Measurements from ENCODE around the gene FAM184B.

The FAM184B gene

GRCh38 chr4:17623451-17624001, 157.9 kb downstream of the FAM184B start:
- no peak for TF ChIP-seq CTCF (IDR thresholded peaks at IDR 0.05; ENCODE audit: borderline replicate concordance, insufficient read depth, low read depth, low read length)
- H3K4me3 ChIP-seq (ENCODE audit: low read depth, low read length), result no peak overlapping the region

GRCh38 chr4:17619416-17620105, 161.9 kb downstream of the FAM184B start:
- H3K4me3 ChIP-seq (ENCODE audit: low read depth, low read length), result no peak overlapping the region
- TF ChIP-seq CTCF (IDR thresholded peaks at IDR 0.05; ENCODE audit: borderline replicate concordance, insufficient read depth, low read depth, low read length), result no peak

- no peak for TF ChIP-seq CTCF (IDR thresholded peaks at IDR 0.05; ENCODE audit: borderline replicate concordance, insufficient read depth, low read depth, low read length)
- H3K4me3 ChIP-seq (ENCODE audit: low read depth, low read length), result no peak overlapping the region
Observed at GRCh38 chr4:17618926-17619325, 162.5 kb downstream of the FAM184B start.

- TF ChIP-seq CTCF (IDR thresholded peaks at IDR 0.05; ENCODE audit: borderline replicate concordance, insufficient read depth, low read depth, low read length), result no peak
- H3K4me3 ChIP-seq (ENCODE audit: low read depth, low read length), result no peak overlapping the region
Observed at GRCh38 chr4:17616283-17616682, 165.1 kb downstream of the FAM184B start.

GRCh38 chr4:17614416-17615299, 166.8 kb downstream of the FAM184B start, which contains the start of gene MED28:
Gene MED28 (plus strand): TSS chr4:17614641. CDS start chr4:17614655, 14 bp downstream.
- H3K4me3 ChIP-seq (ENCODE audit: low read depth, low read length), result peak within 1 kb of the TSS; percentile 93
- TF ChIP-seq CTCF (IDR thresholded peaks at IDR 0.05; ENCODE audit: borderline replicate concordance, insufficient read depth, low read depth, low read length), result no peak

GRCh38 chr4:17613761-17614415, 167.5 kb downstream of the FAM184B start:
- TF ChIP-seq CTCF (IDR thresholded peaks at IDR 0.05; ENCODE audit: borderline replicate concordance, insufficient read depth, low read depth, low read length), result no peak
- peak overlapping the region; percentile 93 for H3K4me3 ChIP-seq (ENCODE audit: low read depth, low read length)

All from GM12875 (cell line).